IMR-90 (cell line): Measurements from ENCODE around the gene ENDOG. TPM values are rescaled to one million over a fixed set of nuclear protein-coding genes. Genes with fewer than 3 reads are reported as not detected.

Experiments
- ATAC-seq: fragments of 200-7000 bp; cut with Tn5 transposase; 2 replicates; pipeline ENCODE4 v1.9.1; 2020; ENCODE audit warnings: low read depth, mild to moderate bottlenecking, moderate library complexity
- BruUV-seq: library from RNA; stranded (reverse); fragments of 400-500 nt; replicated peaks from 2 replicates; lab custom pipeline; 2021; lab: Mats Ljungman, UMichigan
- CTCF ChIA-PET: fragments of 300-600 bp; formaldehyde crosslinking; extraction: SDS; loops from one replicate; lab custom pipeline; 2021; ENCODE audit warnings: antibody characterized with exemption; lab: Yijun Ruan, JAX
- POLR2A ChIA-PET: fragments of 300-600 bp; sonication (Branson Sonifier 250); formaldehyde crosslinking; loops from one replicate; lab custom pipeline; 2022; ENCODE audit warnings: antibody characterized with exemption; ENCODE audit not compliant: unreplicated experiment; lab: Charles Lee
- DNase-seq: peaks from one replicate; pipeline ENCODE4 v3.0.0; 2013
- H2AFZ ChIP-seq: replicated peaks from 2 replicates; pipeline ENCODE3; 2013; ENCODE audit warnings: low read length, mild to moderate bottlenecking; ENCODE audit not compliant: poor library complexity
- H2AK5ac ChIP-seq: 2 replicates; pipeline ENCODE4 v1.6.1; 2013; ENCODE audit warnings: low read depth, low read length, inconsistent platforms
- H2AK9ac ChIP-seq: replicated peaks from 2 replicates; pipeline ENCODE3; 2013; ENCODE audit warnings: mild to moderate bottlenecking, low read depth, low read length, moderate library complexity; ENCODE audit not compliant: poor library complexity
- H2BK120ac ChIP-seq: 2 replicates; pipeline ENCODE4 v1.6.1; 2013; ENCODE audit warnings: low read depth, low read length, inconsistent platforms
- H2BK15ac ChIP-seq: 3 replicates; pipeline ENCODE4 v1.6.1; 2013; ENCODE audit warnings: low read depth, low read length, inconsistent platforms
- H2BK20ac ChIP-seq: 2 replicates; pipeline ENCODE4 v1.6.1; 2013; ENCODE audit warnings: low read depth, mild to moderate bottlenecking, inconsistent platforms, low read length, moderate library complexity
- H2BK5ac ChIP-seq: 2 replicates; pipeline ENCODE4 v1.6.1; 2013; ENCODE audit warnings: mild to moderate bottlenecking, low read depth, low read length, inconsistent platforms; ENCODE audit not compliant: poor library complexity, severe bottlenecking
- H3K14ac ChIP-seq: replicated peaks from 2 replicates; pipeline ENCODE4 v1.6.1; 2013; ENCODE audit warnings: low read depth, low read length, inconsistent platforms
- H3K18ac ChIP-seq: 2 replicates; pipeline ENCODE4 v1.6.1; 2013; ENCODE audit warnings: low read depth, low read length, control low read depth
- H3K23ac ChIP-seq: 2 replicates; pipeline ENCODE4 v1.6.1; 2013; ENCODE audit warnings: low read depth, low read length, inconsistent platforms
- H3K27ac ChIP-seq: 2 replicates; pipeline ENCODE4 v1.5.1; 2013; ENCODE audit warnings: mild to moderate bottlenecking, control low read depth, low read length; ENCODE audit not compliant: insufficient read depth
- H3K27me3 ChIP-seq: 2 replicates; pipeline ENCODE4 v1.6.1; 2013; ENCODE audit warnings: low read length; ENCODE audit not compliant: control insufficient read depth, insufficient read depth
- H3K36me3 ChIP-seq: 2 replicates; pipeline ENCODE4 v1.6.1; 2013; ENCODE audit warnings: low read length, mixed read lengths; ENCODE audit not compliant: control insufficient read depth, insufficient read depth
- H3K4ac ChIP-seq: 2 replicates; pipeline ENCODE4 v1.6.1; 2013; ENCODE audit warnings: low read depth, low read length, inconsistent platforms
- H3K4me1 ChIP-seq: 2 replicates; pipeline ENCODE4 v1.6.1; 2013; ENCODE audit warnings: low read length, mixed read lengths; ENCODE audit not compliant: control insufficient read depth, insufficient read depth
- H3K4me2 ChIP-seq: 2 replicates; pipeline ENCODE4 v1.6.1; 2013; ENCODE audit warnings: low read depth, mild to moderate bottlenecking, control low read depth, low read length, moderate library complexity
- H3K4me3 ChIP-seq: 2 replicates; pipeline ENCODE4 v1.5.1; 2013; ENCODE audit warnings: low read depth, mild to moderate bottlenecking, control low read depth, low read length, moderate library complexity; ENCODE audit not compliant: insufficient read depth
- H3K56ac ChIP-seq: 2 replicates; pipeline ENCODE4 v1.6.1; 2013; ENCODE audit warnings: low read length, inconsistent platforms; ENCODE audit not compliant: insufficient read depth; ENCODE audit errors: extremely low read depth
- H3K79me1 ChIP-seq, 2 experiments: 2 replicates each; pipeline ENCODE4 v1.6.1; 2013; ENCODE audit warnings: low read length in 2 of 2, inconsistent platforms in 1 of 2, low read depth in 1 of 2
- H3K9ac ChIP-seq: 2 replicates; pipeline ENCODE4 v1.6.1; 2013; ENCODE audit warnings: low read depth, low read length, control low read depth
- H3K9me1 ChIP-seq: 2 replicates; pipeline ENCODE4 v1.6.1; 2013; ENCODE audit warnings: low read length, inconsistent platforms; ENCODE audit not compliant: insufficient read depth
- H3K9me3 ChIP-seq: 2 replicates; pipeline ENCODE4 v1.6.1; 2013; ENCODE audit warnings: low read length; ENCODE audit not compliant: control insufficient read depth, insufficient read depth
- H4K20me1 ChIP-seq: 2 replicates; pipeline ENCODE4 v1.6.1; 2013; ENCODE audit warnings: low read length, inconsistent platforms; ENCODE audit not compliant: insufficient read depth
- H4K5ac ChIP-seq: 2 replicates; pipeline ENCODE4 v1.6.1; 2013; ENCODE audit warnings: mild to moderate bottlenecking, low read depth, low read length, control low read depth
- H4K8ac ChIP-seq, 2 experiments: 2 replicates each; pipeline ENCODE4 v1.6.1; 2013; ENCODE audit warnings: low read depth in 2 of 2, low read length in 2 of 2, control low read depth in 1 of 2, inconsistent platforms in 1 of 2
- H4K91ac ChIP-seq: 2 replicates; pipeline ENCODE4 v1.6.1; 2013; ENCODE audit warnings: low read depth, low read length, inconsistent platforms; ENCODE audit not compliant: insufficient read depth
- RCOR1 ChIP-seq: IDR thresholded peaks from 2 replicates; pipeline ENCODE4 v1.6.1; 2012; ENCODE audit warnings: mild to moderate bottlenecking, low read length, improper control_type of control experiment; ENCODE audit not compliant: insufficient replicate concordance
- WGBS, 2 experiments: methylation state at CpG; one replicate each; pipeline versions ENCODE4 v1.1.5 to v1.1.7; 2013; ENCODE audit warnings: missing lambda C conversion rate in 2 of 2; ENCODE audit not compliant: insufficient read length in 1 of 2; ENCODE audit errors: extremely low coverage in 2 of 2; 5-methylcytosine and 5-hydroxymethylcytosine counted together
- dilution Hi-C: fragments of 300-500 bp; cut with HindIII; formaldehyde crosslinking; loops from one replicate; pipeline ENCODE4 v1.14.3; 2018; ENCODE audit warnings: low sequenced_read_pairs; ENCODE audit not compliant: unreplicated experiment
- in situ Hi-C: fragments of 300-500 bp; cut with MboI; formaldehyde crosslinking; loops from 3 replicates; pipeline ENCODE4 v1.14.3; 2019; ENCODE audit warnings: low sequenced_read_pairs, inconsistent platforms, mixed read lengths
- intact Hi-C: fragments of 100-400 bp; cut with micrococcal nuclease; formaldehyde crosslinking; loops from 2 replicates; pipeline ENCODE4 v1.10.0; 2022
- polyA plus RNA-seq, 3 experiments: library from polyadenylated mRNA; depleted of rRNA; stranded (reverse); fragments of >200 nt; gene quantifications; 2 replicates each; pipeline ENCODE4 v1.2.3, GENCODE V29; 2012; ENCODE audit warnings: low replicate concordance in 1 of 3
- total RNA-seq: library from RNA; depleted of rRNA; stranded (reverse); fragments of >200 nt; gene quantifications from 2 replicates; pipeline ENCODE4 v1.2.3, GENCODE V29; 2012

ENDOG gene
- total and polyA plus RNA-seq, 2 of the 4 experiments (the other 2 are of a cell fraction) = 9.9 to 16.2 TPM

DNA sequence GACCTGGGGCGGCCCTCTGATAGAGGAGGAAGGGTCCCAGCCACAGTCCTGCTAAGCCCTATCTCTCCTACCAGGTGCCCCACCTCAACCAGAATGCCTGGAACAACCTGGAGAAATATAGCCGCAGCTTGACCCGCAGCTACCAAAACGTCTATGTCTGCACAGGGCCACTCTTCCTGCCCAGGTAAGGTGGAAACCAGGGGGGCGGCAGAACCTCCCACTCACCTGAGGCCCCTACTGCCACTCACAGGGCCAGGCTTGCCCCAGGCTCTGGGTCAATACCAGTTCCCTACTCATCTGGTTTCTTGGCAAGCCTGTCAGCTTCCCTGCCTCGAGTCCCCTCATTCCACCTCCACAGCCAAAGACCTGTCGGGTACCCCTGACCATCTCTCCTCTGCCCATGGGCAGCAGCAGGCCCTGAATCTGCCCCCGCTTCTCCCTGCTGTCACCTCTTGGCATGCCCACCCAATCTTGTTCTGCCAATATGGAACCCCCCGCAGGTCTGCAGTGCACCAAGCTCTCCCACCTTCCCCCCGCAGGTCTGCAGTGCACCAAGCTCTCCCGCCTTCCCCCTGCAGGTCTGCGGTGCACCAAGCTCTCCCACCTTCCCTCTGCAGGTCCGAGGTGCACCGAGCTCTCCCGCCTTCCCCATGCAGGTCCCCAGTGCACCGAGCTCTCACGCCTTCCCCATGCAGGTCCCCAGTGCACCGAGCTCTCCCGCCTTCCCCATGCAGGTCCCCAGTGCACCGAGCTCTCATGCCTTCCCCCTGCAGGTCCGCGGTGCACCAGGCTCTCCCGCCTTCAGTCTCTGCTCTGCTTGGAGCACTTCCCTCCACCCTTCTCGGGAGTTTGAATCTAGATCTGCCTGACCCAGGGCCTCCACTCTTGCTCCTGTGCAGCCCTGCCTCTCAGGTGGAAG is 2.6 kb downstream of the ENDOG start:
- Histone ChIP-seq H3K27ac (no peak overlapping the region), H3K4me3 (no peak overlapping the region), H2BK15ac (no peak overlapping the region), H2BK20ac (no peak overlapping the region), H4K5ac (no peak overlapping the region), H2BK5ac (no peak overlapping the region), H4K91ac (no peak overlapping the region), H3K9me3 (no peaks in the 10 kb centered on the region), H3K56ac (no peak overlapping the region), H4K20me1 (peaks cover 14% of the 10 kb centered on the region), H3K4me2 (no peak overlapping the region), H3K79me1 (peaks cover 0 to 15% of the 10 kb centered on the region in 2 experiments; a peak in 3 of 4 replicates), H3K9ac (no peak overlapping the region), H3K36me3 (peaks cover 34% of the 10 kb centered on the region), H2AFZ (no peak overlapping the region), H3K27me3 (no peaks in the 10 kb centered on the region), H3K4ac (no peak overlapping the region), H2AK9ac (no peak overlapping the region), H3K9me1 (peaks cover 9% of the 10 kb centered on the region; the same call in 1 of the 2 replicates), H4K8ac (no peak overlapping the region), H3K14ac (no peak overlapping the region), H2BK120ac (no peak overlapping the region), H3K23ac (no peak overlapping the region), H3K18ac (no peak overlapping the region), H2AK5ac (no peak overlapping the region), H3K4me1 (peaks cover 4% of the 10 kb centered on the region; the same call in 1 of the 2 replicates)
- BruUV-seq = no TSS peak
- ChIA-PET POLR2A (no interaction called here), CTCF (no interaction called here)
- intact Hi-C loops (no loop called here), dilution Hi-C loops (no loop called here), in situ Hi-C loops (no loop called here)
- no peak for ATAC-seq
- DNase-seq = no peak
- WGBS, 2 experiments = 88% methylated on average over 14 of the region's 24 CpGs; no CpG with 5 or more reads in 1 of the 2 experiments
- TF ChIP-seq RCOR1 = no peak
